HG03039 (cell line): Measurements from ENCODE around the gene GEN1.

ENCODE experiments used
- ATAC-seq: cut with Tn5 transposase; IDR thresholded peaks from one replicate; pipeline ENCODE4 v1.9.1; 2021; ENCODE audit warnings: mild to moderate bottlenecking, moderate library complexity; ENCODE audit not compliant: unreplicated experiment

Gene GEN1

GRCh38 chr2:17753803-17754663, at the start of gene GEN1, which contains the start of gene SMC6:
Gene GEN1, plus strand, starts transcription at chr2:17754138. Its CDS starts 5,806 bp downstream, at chr2:17759944.
Gene SMC6, minus strand, starts transcription at chr2:17753810. Its CDS starts 7,864 bp downstream, at chr2:17745946.
- peak; percentile 66 for ATAC-seq

GRCh38 chr2:17706845-17707244, 47.1 kb upstream of the GEN1 start:
- no peak for ATAC-seq

- ATAC-seq, result no peak
Measured at GRCh38 chr2:17708501-17708900, 45.4 kb upstream of the GEN1 start.

GRCh38 chr2:17709897-17710296, 44.0 kb upstream of the GEN1 start:
- no peak for ATAC-seq

- no peak for ATAC-seq
Measured at GRCh38 chr2:17710547-17711248, 43.2 kb upstream of the GEN1 start.

- no peak for ATAC-seq
Measured at GRCh38 chr2:17713291-17713690, 40.6 kb upstream of the GEN1 start.

- ATAC-seq, result no peak
Measured at GRCh38 chr2:17717666-17718065, 36.3 kb upstream of the GEN1 start.

GRCh38 chr2:17718689-17719088, 35.2 kb upstream of the GEN1 start:
- ATAC-seq, result no peak

GRCh38 chr2:17719562-17720371, 34.2 kb upstream of the GEN1 start:
- peak; percentile 53 for ATAC-seq

GRCh38 chr2:17728210-17728609, 25.7 kb upstream of the GEN1 start:
- ATAC-seq, result no peak

- no peak for ATAC-seq
Measured at GRCh38 chr2:17729880-17730279, 24.1 kb upstream of the GEN1 start.

- ATAC-seq, result no peak
Measured at GRCh38 chr2:17733599-17733998, 20.3 kb upstream of the GEN1 start.

- no peak for ATAC-seq
Measured at GRCh38 chr2:17735864-17736263, 18.1 kb upstream of the GEN1 start.

GRCh38 chr2:17736989-17737388, 16.9 kb upstream of the GEN1 start:
- no peak for ATAC-seq

GRCh38 chr2:17740203-17740602, 13.7 kb upstream of the GEN1 start:
- ATAC-seq, result no peak

GRCh38 chr2:17747684-17748452, 6.1 kb upstream of the GEN1 start:
- ATAC-seq, result no peak

GRCh38 chr2:17748745-17749144, 5.2 kb upstream of the GEN1 start:
- ATAC-seq, result no peak

GRCh38 chr2:17749753-17750438, 4.0 kb upstream of the GEN1 start:
- ATAC-seq, result no peak

- no peak for ATAC-seq
Measured at GRCh38 chr2:17752246-17752645, 1.7 kb upstream of the GEN1 start.
